GM19395 (cell line): ENCODE measurements around the gene TBC1D9B.
A peak's percentile ranks its signal among the peaks of the same experiment; 100 is the strongest.

Source experiments
- ATAC-seq: cut with Tn5 transposase; IDR thresholded peaks from one replicate; pipeline ENCODE4 v1.9.1; 2021; ENCODE audit warnings: mild to moderate bottlenecking, moderate library complexity; ENCODE audit not compliant: unreplicated experiment

TBC1D9B gene

DNA sequence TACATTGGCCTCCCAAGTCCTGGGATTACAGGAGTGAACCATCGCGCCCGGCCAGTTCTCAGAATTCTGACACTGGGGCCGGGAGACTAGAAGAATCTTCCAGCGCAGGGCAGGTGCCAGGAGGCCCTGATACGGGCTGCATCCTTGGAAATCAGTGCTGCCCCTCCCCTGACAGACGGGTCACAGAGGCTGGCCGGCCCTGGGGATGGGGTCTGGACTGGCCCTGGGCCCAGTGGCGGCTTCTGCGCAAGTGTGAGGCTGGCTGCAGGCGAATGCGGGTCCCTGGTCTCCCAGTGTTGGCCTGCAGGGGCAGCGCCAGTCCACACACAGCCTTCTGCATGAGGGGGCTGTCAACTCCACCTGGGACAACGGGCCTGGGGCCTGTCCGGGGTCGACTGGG, 831 bp upstream of the TBC1D9B start:
- ATAC-seq, result no peak

DNA sequence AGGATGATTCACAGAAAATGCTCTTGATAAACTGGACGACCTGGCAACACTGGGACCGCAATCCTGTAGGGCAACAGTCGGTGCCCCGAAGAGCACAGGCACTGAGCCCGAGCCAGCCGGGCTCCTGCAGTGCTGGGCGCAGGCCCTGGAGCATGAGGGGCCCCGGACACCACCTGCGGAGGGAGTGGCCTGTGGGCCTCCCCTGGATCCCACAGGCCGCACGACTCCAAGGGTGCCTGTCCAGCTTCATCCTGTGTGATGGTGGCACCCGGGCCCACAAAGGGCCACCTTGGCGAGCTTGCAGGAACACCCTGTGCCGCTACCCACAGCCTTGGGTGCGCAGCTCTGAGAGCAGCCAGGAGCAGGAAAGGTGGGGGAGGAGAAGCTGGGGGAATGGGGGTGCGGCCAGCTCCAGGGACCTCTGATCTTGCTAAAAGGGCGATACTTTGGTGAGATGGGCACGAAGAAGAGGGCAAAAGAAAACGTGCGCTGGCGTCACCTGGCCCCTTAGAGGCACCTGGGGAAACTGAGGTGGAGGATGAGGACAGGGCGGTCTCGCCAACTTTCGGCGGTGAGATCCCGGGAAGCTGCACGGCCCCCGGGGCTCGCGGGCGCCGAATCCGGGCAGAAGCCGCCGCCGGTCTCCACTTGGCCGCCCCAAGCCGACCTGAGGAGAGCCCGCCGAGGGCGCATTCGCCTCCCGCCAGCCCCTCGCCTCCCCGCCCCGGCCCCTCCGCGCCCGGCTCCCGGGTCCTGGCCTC, 722 bp downstream of the TBC1D9B start:
- ATAC-seq, result peak; percentile 39

DNA sequence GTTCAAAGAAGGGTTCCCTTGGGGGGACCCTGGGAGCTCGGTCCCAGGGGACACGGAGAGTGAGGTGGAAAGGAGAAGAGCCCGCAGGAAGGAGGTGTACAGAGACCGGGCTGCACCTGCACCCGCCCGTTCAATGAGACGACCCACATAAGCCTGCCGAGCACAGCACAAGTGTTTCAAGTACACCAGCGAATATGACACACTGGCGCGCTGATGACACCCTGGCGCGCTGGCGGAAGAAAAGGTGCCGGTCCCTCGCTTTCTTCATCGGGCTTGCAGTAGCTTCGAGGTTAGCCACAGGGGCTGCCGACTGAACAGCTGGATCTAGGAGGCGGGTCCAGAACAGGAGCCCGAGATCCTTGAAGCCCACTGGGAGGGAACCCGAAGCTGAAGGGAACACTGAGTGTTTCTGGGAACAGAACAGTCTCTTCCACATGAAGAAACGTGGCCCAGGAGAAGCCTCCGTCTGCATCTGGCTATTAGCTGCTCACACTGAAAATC, 1.4 kb downstream of the TBC1D9B start:
- ATAC-seq, result no peak

DNA sequence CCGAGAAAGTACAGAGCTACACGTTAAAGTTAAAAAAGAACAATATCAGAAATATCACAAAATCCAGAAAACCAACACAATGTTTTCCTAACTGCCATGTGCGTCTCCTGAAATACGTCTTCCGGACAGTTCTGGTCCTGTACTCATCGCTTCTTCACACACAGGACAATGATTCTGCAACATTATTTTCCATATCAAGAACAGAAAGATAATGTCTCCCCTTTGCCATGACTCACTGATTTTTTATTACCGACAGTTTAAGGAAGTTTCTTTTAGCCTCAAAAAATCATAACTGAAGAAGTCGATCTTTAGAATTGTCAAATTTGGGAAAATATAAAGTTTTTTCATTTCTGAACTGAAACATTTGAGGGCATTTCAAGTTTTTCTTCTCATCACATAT, 2.5 kb downstream of the TBC1D9B start:
- ATAC-seq, result no peak

DNA sequence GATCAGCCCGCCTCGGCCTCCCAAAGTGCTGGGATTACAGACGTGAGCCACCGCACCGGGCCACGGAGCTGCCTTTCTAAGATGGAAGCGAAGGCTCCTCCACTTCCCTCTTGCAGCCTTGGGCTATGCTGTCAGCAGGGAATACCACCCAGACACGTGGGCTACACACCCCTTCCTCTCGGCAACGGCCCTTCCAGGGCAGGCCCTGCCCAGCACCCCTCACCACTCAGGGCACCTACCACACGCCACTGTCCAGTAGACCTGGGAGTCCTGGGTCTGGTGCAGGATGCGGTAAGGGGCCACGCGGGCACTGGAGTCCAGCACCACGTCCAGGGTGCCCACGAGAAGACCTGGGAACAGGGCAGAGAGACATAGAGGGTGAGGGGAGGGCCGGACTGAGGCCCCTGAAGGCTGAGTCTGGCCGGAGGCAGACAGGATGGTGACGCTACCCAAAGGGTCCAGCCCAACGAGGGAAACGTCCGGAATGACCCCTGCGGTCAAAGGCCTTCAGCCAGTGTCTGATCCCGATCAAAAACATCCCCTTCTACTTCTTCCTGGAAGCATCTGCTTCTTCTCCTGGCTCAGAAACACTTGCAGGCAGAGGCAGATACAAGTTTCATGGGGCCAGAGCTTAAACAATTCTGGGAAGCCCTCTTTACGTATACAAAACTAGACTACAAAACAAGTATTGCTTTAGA, 3.1 kb downstream of the TBC1D9B start:
- no peak for ATAC-seq

DNA sequence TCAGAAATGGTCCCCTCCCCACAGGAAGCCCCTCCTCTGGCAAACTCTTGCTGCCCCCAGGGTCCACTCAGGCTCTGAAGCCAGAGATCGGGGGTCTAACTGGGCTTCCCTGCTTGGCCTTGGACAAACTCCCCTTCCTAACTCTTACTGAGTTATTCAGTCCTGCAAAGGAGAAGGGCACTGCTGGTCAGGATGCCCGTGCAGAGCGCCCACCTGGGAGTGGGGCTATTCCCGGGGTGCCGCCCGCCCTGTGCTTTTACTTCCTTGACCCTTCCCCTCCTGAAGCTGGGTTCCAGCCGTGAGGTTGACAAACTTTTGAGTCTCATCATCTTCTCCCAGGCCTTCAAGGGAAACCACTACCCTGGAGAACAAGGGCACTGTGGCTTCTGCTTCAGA, 4.9 kb downstream of the TBC1D9B start:
- no peak for ATAC-seq

DNA sequence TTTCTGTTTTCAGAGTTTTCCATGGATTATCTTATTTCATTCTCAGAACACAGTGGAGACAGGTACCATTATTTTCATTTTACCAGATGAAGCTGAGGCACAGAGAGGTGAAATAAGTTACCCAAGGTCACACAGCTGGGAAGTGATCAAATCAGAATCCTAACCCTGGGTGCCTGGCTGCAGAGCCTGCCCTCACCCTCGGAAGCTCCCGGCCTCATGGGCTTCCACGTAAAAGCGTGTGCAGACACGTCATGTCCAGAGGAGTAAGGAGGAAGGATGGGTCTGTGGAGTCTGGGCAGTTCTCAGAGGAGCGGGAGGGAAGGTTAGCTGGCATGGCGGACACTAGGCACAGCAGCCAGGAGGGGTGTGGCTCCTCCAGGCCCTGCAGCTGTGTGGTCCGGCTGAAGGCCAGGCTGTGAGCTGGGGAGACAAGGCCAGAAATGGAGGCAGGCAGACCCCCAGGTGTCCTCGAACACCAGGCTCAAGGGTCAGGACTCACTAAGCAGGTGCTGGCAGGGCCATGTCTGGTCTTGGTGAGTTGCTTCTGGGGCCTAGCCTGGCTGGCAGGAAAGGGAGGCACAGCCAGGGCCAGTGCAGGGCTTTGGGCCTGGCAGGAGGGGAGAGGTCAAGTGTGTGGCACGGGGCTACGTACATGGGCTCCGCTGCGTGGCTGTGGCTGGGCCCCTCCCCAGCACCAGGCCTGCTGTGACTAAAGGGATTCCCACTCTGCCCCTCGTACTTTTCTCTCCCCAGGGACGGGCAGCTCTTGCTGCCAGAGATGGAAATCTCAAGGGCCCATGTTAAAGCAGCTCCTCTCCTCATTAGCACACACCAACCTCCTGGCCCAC, 5.6 kb downstream of the TBC1D9B start:
- no peak for ATAC-seq

DNA sequence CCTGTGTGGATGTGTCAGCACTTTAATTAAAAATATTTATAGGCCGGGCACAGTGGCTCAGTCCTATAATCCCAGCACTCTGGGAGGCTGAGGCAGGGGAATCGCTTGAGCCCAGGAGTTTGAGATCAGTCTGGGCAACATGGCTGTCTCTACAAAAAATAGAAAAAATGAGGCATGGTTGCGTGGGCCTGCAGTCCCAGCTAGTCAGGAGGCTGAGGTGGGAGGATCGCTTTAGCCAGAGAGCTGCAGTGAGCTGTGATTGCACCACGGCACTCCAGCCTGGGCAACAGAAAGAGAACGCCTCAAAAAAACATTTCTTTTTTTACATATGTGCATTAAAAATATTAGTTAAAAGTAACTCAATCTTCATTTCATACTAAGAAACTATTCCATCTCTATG, 6.2 kb downstream of the TBC1D9B start:
- no peak for ATAC-seq

DNA sequence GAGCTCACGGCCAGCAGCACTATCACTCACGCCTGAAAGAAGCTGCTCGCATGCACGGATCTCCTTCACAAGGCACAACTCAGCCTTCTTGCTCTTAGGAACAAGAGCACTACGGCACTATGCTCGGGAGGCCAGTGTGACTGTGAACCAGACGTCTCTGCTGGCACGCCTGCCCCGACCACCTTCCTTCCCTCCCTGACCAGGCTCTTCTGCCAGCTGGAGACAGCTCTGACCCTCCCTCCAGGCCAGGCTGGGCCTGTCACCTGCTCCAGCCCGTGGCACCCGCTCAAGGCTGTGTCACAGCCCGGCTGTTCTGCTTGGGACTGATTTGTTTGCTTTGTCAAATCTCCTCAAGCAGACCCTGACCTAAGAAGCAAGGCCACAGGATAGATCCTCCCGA, 7.0 kb downstream of the TBC1D9B start:
- ATAC-seq, result no peak

DNA sequence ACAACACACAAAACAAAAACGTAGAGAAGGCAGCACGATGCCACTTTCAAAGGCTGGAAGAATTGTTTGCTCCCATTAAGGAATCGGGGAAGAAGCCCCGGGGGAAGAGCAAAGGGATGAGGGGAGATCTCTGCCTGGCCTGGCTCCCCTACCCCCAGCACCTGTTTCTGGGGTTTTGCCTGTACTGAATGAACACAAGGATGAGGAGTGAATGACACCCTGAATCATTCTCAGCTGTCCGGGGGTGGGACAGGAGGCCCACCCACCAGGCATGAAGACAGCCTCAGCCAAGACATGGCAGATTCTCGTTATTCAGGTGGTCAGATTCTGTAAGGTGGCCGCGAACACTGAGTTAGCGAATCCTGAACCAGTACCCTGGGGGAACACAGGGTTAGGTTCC, 7.5 kb downstream of the TBC1D9B start:
- ATAC-seq, result no peak

DNA sequence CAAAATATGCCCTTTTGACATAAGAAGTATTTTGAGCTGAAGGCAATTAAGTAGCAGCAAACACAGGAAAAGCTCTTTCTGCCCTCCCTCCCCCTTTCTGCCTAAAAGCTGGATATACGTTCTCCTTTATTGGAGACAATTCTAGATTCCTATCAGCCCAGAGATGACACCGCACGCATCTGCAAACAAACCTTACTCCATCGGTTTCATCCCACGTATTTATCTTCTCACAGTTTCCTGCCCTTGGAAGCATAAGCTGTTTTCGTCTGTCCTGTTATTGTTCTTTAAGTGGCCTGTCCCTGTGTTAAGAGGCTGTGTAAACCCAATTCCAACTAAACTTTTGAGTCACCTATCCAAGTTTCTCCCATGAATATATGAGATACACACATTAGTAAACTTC, 11.8 kb downstream of the TBC1D9B start:
- no peak for ATAC-seq

DNA sequence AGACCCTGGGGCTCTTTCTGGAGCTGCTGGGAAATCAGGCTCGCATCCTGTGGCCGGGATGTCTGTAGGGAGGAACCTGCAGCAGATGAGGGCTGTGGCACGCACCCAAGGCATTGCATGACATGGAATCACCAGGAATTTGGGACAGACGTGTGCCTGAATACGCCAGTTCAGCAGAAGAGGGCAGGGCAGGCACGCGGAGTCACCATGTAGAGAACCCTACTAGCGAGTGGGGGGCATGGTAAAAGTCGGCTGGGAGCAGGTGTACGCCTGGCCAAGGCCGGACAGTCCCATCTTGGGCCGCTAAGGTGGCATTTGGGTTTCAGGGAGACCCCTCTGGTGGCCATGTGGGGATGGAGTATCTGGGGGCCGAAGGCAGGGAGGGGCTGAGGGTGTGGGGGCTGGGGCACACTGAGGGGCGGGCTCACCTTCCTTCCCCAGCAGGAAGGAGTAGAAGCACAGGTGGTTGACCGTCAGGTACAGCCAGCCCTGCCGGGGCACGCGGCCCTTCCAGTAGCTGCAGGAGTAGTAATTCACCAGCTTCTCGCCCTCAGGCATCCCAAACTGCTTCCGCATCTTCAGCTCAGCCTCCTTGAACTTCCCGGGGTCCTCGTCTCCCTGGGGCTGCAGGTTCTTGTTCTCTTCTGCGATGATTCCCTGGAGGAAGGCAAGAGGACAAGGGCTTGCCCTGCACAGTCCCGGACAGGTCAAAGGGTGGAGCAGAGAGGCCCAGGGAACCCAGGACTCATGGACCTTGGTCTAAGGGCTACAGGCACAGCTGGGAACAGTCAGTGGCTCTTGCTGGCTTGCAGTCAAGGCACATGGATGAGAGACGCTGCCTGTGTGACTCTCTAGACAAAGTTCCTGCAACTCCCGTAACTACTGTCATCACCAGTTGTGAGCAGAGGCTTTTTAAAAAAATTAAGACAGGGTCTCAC, 13.5 kb downstream of the TBC1D9B start:
- no peak for ATAC-seq

DNA sequence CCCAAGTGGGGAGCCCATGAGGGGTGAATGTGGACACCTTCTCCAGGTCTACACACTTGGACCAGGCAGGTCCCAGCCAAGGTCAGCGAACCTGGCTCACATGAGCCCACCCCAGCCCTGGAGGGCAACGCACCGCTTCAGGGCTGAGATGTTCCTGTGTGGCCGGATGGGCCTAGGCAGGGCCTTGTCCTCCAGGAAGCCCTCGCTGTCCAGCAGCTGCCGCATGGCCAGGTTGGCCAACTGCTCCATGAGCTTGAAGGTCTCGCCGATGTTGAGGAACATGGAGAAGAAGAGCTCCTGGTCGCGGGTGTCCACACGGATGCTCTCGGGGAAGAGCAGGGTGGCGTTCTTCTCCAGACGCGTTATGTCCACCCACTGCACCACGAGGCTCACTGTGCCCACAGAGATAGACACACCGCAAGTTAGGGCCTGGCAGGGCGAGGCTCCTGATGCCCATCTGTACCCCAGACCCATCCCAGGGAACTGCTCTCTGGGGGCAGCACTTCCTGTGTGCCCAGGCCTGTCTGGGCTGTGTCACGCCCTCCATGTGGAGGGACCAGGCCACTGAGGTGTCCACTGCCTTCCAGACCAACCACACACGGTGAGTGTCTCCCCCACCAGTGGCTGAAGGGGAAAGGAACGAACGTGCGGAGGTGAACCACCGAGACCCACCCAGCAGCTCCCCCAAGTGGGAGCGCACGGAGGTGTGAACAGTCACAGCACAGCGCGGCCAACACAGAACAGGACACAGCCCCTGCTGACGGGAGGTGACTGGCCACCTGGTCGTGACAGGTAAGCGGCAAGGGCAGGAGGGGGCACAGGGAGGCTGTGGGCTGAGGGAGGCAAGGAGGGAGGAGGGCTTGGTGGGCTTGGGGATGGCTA, 14.4 kb downstream of the TBC1D9B start:
- no peak for ATAC-seq

DNA sequence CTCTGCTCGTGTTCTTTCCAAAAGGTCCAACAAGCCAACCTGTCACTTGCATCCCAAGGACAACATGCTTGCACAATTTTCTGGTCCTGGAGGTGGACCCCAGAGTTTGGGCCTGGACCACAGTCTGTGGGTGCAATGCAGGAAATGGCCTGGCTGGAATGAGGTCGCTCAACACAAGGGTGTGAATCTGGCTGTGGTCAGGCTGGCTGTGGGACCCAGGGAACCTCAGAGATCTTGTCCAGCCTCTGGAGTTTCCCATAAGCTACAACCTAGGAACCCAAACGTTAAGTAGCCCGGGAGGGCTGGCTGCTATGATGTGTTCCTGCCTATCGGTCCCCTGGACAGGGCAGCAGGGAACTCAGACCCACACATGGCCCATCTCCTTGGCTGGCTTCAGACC, 15.4 kb downstream of the TBC1D9B start:
- no peak for ATAC-seq

DNA sequence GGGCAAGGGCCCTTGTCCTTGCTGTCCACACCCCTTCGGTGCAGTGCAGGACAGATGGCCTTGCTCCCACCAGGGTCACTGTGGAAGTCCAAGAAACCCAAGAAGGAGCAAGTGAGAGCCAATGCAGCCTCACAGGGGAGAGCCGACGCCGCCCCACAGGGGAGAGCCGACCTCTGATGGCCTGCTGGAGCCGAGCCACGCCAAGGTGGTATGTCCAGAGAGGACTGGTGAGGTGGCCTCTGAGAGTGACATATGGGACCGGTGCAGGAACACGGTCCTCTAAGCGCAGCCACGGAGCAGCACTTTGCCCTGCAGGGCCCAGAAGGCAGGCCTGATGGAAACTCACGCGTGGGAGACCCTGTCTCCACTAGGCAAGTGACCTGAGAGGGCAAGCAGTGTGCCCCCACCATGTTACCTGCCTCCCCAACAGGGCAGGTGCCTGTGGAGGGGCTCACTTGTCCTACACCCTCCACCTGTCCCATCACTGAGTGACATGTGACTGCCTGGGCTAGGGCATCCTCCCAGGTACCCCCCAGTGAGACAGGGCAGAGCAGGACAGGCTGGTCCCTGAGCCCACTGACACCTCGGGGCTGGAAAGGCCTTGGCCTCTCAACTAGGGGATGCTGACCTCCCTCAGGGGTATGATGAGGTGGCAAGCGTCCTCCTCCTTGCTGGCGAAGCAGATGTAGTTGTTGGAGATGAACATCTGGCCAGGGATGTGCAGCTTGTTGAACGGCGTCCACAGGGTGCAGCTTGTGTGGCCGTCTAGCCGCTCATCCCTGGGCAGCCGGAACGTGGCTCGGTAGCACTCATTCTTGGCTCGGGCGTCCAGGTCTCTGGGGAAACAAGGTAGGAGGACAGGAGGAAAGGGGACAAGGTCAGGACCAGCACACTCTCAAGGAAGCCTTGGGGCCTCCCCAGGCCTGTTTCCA, 16.7 kb downstream of the TBC1D9B start:
- no peak for ATAC-seq

DNA sequence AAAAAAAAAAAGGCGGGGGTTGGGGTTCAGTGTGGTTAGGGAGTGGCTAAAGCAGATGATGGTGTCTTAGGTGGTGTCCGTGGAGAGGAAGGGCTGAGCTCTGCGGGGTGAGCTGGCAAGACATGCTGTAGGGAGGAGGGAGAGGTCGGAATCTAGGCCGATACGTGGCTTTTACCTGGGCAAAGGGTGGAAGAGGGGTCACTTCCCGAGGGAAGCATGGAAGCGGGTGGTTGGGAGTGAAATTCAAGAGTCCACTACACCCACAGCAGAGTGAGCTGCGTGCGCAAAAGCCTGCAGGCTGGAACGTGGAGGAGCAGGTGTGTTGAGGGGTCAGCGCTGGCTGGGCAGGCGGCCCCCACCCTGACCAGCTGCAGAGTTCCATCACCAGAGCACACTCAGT, 17.8 kb downstream of the TBC1D9B start:
- ATAC-seq, result no peak

DNA sequence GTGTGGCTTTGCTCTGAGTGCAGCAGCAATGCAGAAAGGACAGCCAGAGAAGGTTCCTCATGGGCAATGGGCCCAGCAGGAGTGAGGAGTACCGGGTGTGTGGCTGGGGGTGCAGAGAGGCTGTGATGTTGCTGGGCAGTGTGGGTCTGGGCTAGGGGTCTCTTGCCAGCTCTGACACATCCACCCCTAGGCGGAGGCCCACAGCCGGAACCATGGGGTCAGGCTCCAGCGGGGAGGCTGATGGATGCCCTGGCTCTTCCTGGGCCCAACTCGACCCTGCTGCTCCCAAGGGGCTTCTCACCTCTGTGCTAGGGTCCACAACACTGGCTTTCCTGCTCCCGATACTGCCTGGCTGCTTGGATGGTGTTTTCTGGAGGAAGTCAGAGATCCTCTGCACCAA, 19.9 kb downstream of the TBC1D9B start:
- no peak for ATAC-seq

DNA sequence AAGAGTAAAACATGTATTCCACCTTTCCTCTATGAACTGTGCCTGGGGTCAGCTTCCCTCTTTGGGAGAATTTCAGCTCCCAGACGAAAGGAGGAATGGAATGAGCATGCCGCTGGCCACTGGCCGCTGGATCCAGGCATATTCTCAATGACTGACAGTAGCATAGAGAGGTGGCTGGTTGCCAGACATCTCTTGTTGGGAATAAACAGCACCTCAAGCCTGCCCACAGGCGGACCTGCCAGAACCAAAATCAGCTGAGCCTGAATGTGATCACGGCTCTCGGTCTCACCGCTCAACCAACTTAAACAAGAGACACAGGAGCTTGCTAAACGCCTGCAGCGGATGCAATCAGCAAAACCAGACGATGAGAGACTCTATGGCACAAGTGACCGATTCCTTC, 20.6 kb downstream of the TBC1D9B start:
- no peak for ATAC-seq
